GM12878 (cell line): ENCODE data around the gene SYT3.

ENCODE experiments used
- BRCA1 ChIP-seq: IDR thresholded peaks from 2 replicates; pipeline ENCODE4 v1.6.1; 2011; ENCODE audit warnings: low read depth, low read length, improper control_type of control experiment
- CTCF ChIP-seq, 3 experiments: IDR thresholded peaks in 2 of 3; conservative IDR thresholded peaks in 1 of 3; 2 replicates each; pipeline ENCODE4 v1.5.1; 2011; ENCODE audit warnings: low read depth in 3 of 3, low read length in 3 of 3, mild to moderate bottlenecking in 3 of 3, control low read depth in 2 of 3, moderate library complexity in 2 of 3, inconsistent platforms in 1 of 3, mixed read lengths in 1 of 3; ENCODE audit not compliant: control insufficient read depth in 2 of 3, insufficient read depth in 1 of 3; ENCODE audit errors: extremely low read depth in 1 of 3
- EGR1 ChIP-seq, 2 experiments: IDR thresholded peaks; 1 replicate in 1 of 2; 2 replicates in 1 of 2; pipeline ENCODE4 v1.6.1; 2011 to 2012; ENCODE audit warnings: low read depth in 2 of 2, low read length in 2 of 2, borderline replicate concordance in 1 of 2, mild to moderate bottlenecking in 1 of 2, moderate library complexity in 1 of 2
- EP300 ChIP-seq, 2 experiments: fragments of 150-350 bp in 1 of 2; IDR thresholded peaks; 2 replicates each; pipeline ENCODE4 v1.6.1; 2011 to 2012; ENCODE audit warnings: low read depth in 2 of 2, low read length in 2 of 2, borderline replicate concordance in 1 of 2, improper control_type of control experiment in 1 of 2, inconsistent platforms in 1 of 2; ENCODE audit not compliant: control insufficient read depth in 1 of 2
- EZH2 ChIP-seq: IDR thresholded peaks from 2 replicates; pipeline ENCODE4 v1.6.1; 2012; ENCODE audit warnings: low read depth, mild to moderate bottlenecking, control low read depth, inconsistent platforms, low read length, borderline replicate concordance; ENCODE audit not compliant: control insufficient read depth
- GATAD2B ChIP-seq: fragments of 450-650 bp; conservative IDR thresholded peaks from 2 replicates; pipeline ENCODE4 v1.6.1; 2017; ENCODE audit warnings: low read depth, mild to moderate bottlenecking, moderate library complexity
- HSF1 ChIP-seq: fragments of 150-350 bp; IDR thresholded peaks from 2 replicates; pipeline ENCODE4 v1.6.1; 2014; ENCODE audit warnings: mild to moderate bottlenecking, low read depth, low read length
- MEF2A ChIP-seq: IDR thresholded peaks from 2 replicates; pipeline ENCODE4 v1.6.1; 2011; ENCODE audit warnings: low read depth, mild to moderate bottlenecking, low read length, moderate library complexity; ENCODE audit not compliant: insufficient read depth
- PKNOX1 ChIP-seq: fragments of 450-650 bp; IDR thresholded peaks from 2 replicates; pipeline ENCODE4 v1.6.1; 2016; ENCODE audit warnings: mild to moderate bottlenecking
- POLR2AphosphoS5 ChIP-seq: IDR thresholded peaks from 2 replicates; pipeline ENCODE4 v1.6.1; 2011; ENCODE audit warnings: mild to moderate bottlenecking, low read length, inconsistent platforms
- RBBP5 ChIP-seq: fragments of 200-600 bp; sonication (generic); conservative IDR thresholded peaks from 2 replicates; pipeline ENCODE4 v1.6.1; 2016
- SUPT20H ChIP-seq: IDR thresholded peaks from 2 replicates; pipeline ENCODE4 v1.6.1; 2011; ENCODE audit warnings: low read depth, mild to moderate bottlenecking, low read length, moderate library complexity, borderline replicate concordance; ENCODE audit not compliant: control insufficient read depth
- ZNF622 ChIP-seq: fragments of 450-650 bp; IDR thresholded peaks from 2 replicates; pipeline ENCODE4 v1.6.1; 2017; ENCODE audit warnings: mild to moderate bottlenecking, inconsistent platforms
- TF ChIP-seq, protein P1 (sequence below): IDR thresholded peaks from 2 replicates; pipeline ENCODE4 v1.6.1; 2012; ENCODE audit warnings: low read depth, low read length, improper control_type of control experiment

GRCh38 chr19:50660088-50660366 lies 20.3 kb upstream of the SYT3 start:
- no peak for TF ChIP-seq CTCF (IDR thresholded peaks at IDR 0.05 in 2 of 3, conservative IDR thresholded peaks at IDR 0.05 in 1 of 3; ENCODE audit: control insufficient read depth in 2 of 3, extremely low read depth in 1 of 3, insufficient read depth in 1 of 3, low read depth in 3 of 3, low read length in 3 of 3)
- no peak for TF ChIP-seq MEF2A
- TF ChIP-seq EZH2, result no peak
- no peak for TF ChIP-seq HSF1
- no peak for TF ChIP-seq RBBP5
- no peak for TF ChIP-seq PKNOX1
- no peak for TF ChIP-seq BRCA1
- no peak for TF ChIP-seq GATAD2B
- TF ChIP-seq SUPT20H, result no peak
- no peak for TF ChIP-seq EGR1 (IDR thresholded peaks at IDR 0.05; ENCODE audit: borderline replicate concordance in 1 of 2, low read depth in 2 of 2, low read length in 2 of 2)
- TF ChIP-seq ZNF622, result no peak
- TF ChIP-seq POLR2AphosphoS5, result no peak
- no peak for TF ChIP-seq EP300 (IDR thresholded peaks at IDR 0.05; ENCODE audit: borderline replicate concordance in 1 of 2, control insufficient read depth in 1 of 2, low read depth in 2 of 2, low read length in 2 of 2)
- TF ChIP-seq, protein P1, sequence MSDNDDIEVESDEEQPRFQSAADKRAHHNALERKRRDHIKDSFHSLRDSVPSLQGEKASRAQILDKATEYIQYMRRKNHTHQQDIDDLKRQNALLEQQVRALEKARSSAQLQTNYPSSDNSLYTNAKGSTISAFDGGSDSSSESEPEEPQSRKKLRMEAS, result no peak
